ENCODE measurements around the gene STYXL2.

GRCh38 chr1:167101754-167102153, 7.9 kb downstream of the STYXL2 start:
- TF ChIP-seq POLR2AphosphoS5 (IDR thresholded peaks at IDR 0.05; ENCODE audit: borderline replicate concordance, low read depth, low read length) (no peak), FOXP2 (optimal IDR thresholded peaks at IDR 0.05; ENCODE audit: control extremely low read depth, extremely low read length, insufficient read depth) (no peak), EZH2 (IDR thresholded peaks at IDR 0.05) (no peak)
